Peyer's patch (tissue), 4 donors: ENCODE data around the gene SV2A.

ENCODE experiments used
- CTCF ChIP-seq, 6 experiments: fragments of 450-650 bp in 4 of 6; fragments of 200-600 bp in 2 of 6; sonication (generic) in 1 of 6; IDR thresholded peaks; one replicate each; pipeline ENCODE4 v1.5.1; 2017 to 2019; ENCODE audit warnings: antibody characterized with exemption in 6 of 6, mild to moderate bottlenecking in 3 of 6, moderate library complexity in 1 of 6
- POLR2A ChIP-seq, 2 donors: fragments of 450-650 bp; IDR thresholded peaks; one replicate each; pipeline ENCODE4 v1.5.1; 2017; ENCODE audit warnings: antibody characterized with exemption in 2 of 2, mild to moderate bottlenecking in 2 of 2, moderate library complexity in 2 of 2

GRCh38 chr1:149917571-149918144 is at the start of gene SV2A:
- no peak for TF ChIP-seq CTCF (IDR thresholded peaks at IDR 0.05)
- TF ChIP-seq POLR2A (IDR thresholded peaks at IDR 0.05), result no peak
